Measurements from ENCODE around the gene KIAA0930. TPM values are rescaled to one million over a fixed set of nuclear protein-coding genes. Genes with fewer than 3 reads are reported as not detected.

Gene KIAA0930
- total RNA-seq, 2 experiments from 2014 or later, result 6.7 to 7.4 TPM

- no peaks in the 10 kb centered on the region for H3K27me3 ChIP-seq (ENCODE audit: control insufficient read depth in 1 of 2, insufficient read depth in 2 of 2, low read length in 2 of 2)
- H3K4me1 ChIP-seq (ENCODE audit: insufficient read depth, low read length), result peaks cover 47% of the 10 kb centered on the region
- intact Hi-C loops (cut with DNase I, micrococcal nuclease), result no loop called here
- no peak for TF ChIP-seq CTCF (IDR thresholded peaks at IDR 0.05)
- H3K9me3 ChIP-seq (ENCODE audit: control insufficient read depth in 1 of 2, insufficient read depth in 1 of 2, low read length in 2 of 2), result no peaks in the 10 kb centered on the region
- no peaks in the 10 kb centered on the region for H3K27me3 Mint-ChIP-seq
- no peak for ATAC-seq (ENCODE audit: poor library complexity)
- no peak overlapping the region for H3K27ac ChIP-seq (ENCODE audit: low read depth in 1 of 2, low read length in 2 of 2)
- CTCF ChIA-PET, result no interaction called here
- H3K4me1 Mint-ChIP-seq (ENCODE audit: low read depth), result peaks cover 31% of the 10 kb centered on the region
- H3K9me3 Mint-ChIP-seq, result no peaks in the 10 kb centered on the region
- H3K4me3 ChIP-seq (ENCODE audit: low read length), result no peak overlapping the region
- H3K27ac Mint-ChIP-seq, result no peak overlapping the region
- no peak for DNase-seq
- H3K36me3 Mint-ChIP-seq (ENCODE audit: low read depth), result peaks cover 5% of the 10 kb centered on the region
- peaks cover 4% of the 10 kb centered on the region for H3K36me3 ChIP-seq (ENCODE audit: insufficient read depth, low read length)
- H3K4me3 Mint-ChIP-seq, result peak overlapping the region; percentile 34
- POLR2A ChIA-PET, result interaction anchor here (0.6 kb wide), 1 partner anchor 73 kb away, joined by 4 read pairs; the partner anchor contains the start of gene NUP50
Observed at GRCh38 chr22:45237065-45237990, 3.4 kb downstream of the KIAA0930 start.

GRCh38 chr22:45235851-45236342 is 4.8 kb downstream of the KIAA0930 start:
- H3K4me1 Mint-ChIP-seq (ENCODE audit: low read depth), result peaks cover 30% of the 10 kb centered on the region
- Histone ChIP-seq H3K36me3 (ENCODE audit: insufficient read depth, low read length) (peaks cover 4% of the 10 kb centered on the region), H3K27ac (ENCODE audit: low read depth in 1 of 2, low read length in 2 of 2) (no peak overlapping the region), H3K4me3 (ENCODE audit: low read length) (no peak overlapping the region), H3K4me1 (ENCODE audit: insufficient read depth, low read length) (peaks cover 39% of the 10 kb centered on the region), H3K27me3 (ENCODE audit: control insufficient read depth in 1 of 2, insufficient read depth in 2 of 2, low read length in 2 of 2) (no peaks in the 10 kb centered on the region), H3K9me3 (ENCODE audit: control insufficient read depth in 1 of 2, insufficient read depth in 1 of 2, low read length in 2 of 2) (no peaks in the 10 kb centered on the region)
- no peaks in the 10 kb centered on the region for H3K27me3 Mint-ChIP-seq
- no peaks in the 10 kb centered on the region for H3K9me3 Mint-ChIP-seq
- no peak for TF ChIP-seq CTCF (IDR thresholded peaks at IDR 0.05)
- no peak overlapping the region for H3K27ac Mint-ChIP-seq
- peaks cover 5% of the 10 kb centered on the region for H3K36me3 Mint-ChIP-seq (ENCODE audit: low read depth)
- intact Hi-C loops (cut with DNase I, micrococcal nuclease), result no loop called here
- H3K4me3 Mint-ChIP-seq, result peak overlapping the region; percentile 69
- ChIA-PET POLR2A (interaction anchor here (1.6 kb wide), 1 partner anchor 72 kb away, joined by 4 read pairs; the partner anchor contains the start of gene NUP50), CTCF (no interaction called here)
- ATAC-seq (ENCODE audit: poor library complexity) (no peak), DNase-seq (no peak)

- Mint-ChIP-seq H3K27me3 (no peaks in the 10 kb centered on the region), H3K4me3 (peak overlapping the region; percentile 69), H3K9me3 (no peaks in the 10 kb centered on the region), H3K36me3 (ENCODE audit: low read depth) (peaks cover 3% of the 10 kb centered on the region), H3K4me1 (ENCODE audit: low read depth) (peaks cover 30% of the 10 kb centered on the region), H3K27ac (no peak overlapping the region)
- ATAC-seq (ENCODE audit: poor library complexity) (peak; percentile 59), DNase-seq (peak in 4 of 14 experiments; percentile 13 to 64 (median 46))
- ChIA-PET CTCF (no interaction called here), POLR2A (interaction anchor here (1.6 kb wide), 1 partner anchor 72 kb away, joined by 4 read pairs; the partner anchor contains the start of gene NUP50)
- no peak overlapping the region for H3K27ac ChIP-seq (ENCODE audit: low read depth in 1 of 2, low read length in 2 of 2)
- no peaks in the 10 kb centered on the region for H3K9me3 ChIP-seq (ENCODE audit: control insufficient read depth in 1 of 2, insufficient read depth in 1 of 2, low read length in 2 of 2)
- H3K4me3 ChIP-seq (ENCODE audit: low read length), result no peak overlapping the region
- peaks cover 4% of the 10 kb centered on the region for H3K36me3 ChIP-seq (ENCODE audit: insufficient read depth, low read length)
- H3K4me1 ChIP-seq (ENCODE audit: insufficient read depth, low read length), result peaks cover 36% of the 10 kb centered on the region
- no peak for TF ChIP-seq CTCF (IDR thresholded peaks at IDR 0.05)
- no peaks in the 10 kb centered on the region for H3K27me3 ChIP-seq (ENCODE audit: control insufficient read depth in 1 of 2, insufficient read depth in 2 of 2, low read length in 2 of 2)
- intact Hi-C loops (cut with DNase I, micrococcal nuclease), result no loop called here
Observed at GRCh38 chr22:45235101-45235777, 5.5 kb downstream of the KIAA0930 start.

Data from CD4-positive, alpha-beta T cell (primary cell).